Ascending aorta (tissue), 2 donors: Measurements from ENCODE around the gene PPP1R37. TPM values are rescaled to one million over a fixed set of nuclear protein-coding genes. Genes with fewer than 3 reads are reported as not detected.

Experiments used
- DNase-seq, 2 donors: peaks; one replicate each; pipeline ENCODE4 v3.0.0-alpha.2; 2019; ENCODE audit warnings: low spot score in 2 of 2
- H3K27ac ChIP-seq, 2 donors: fragments of 200-600 bp; sonication (generic); one replicate each; pipeline ENCODE4 v1.5.1; 2016 to 2017; ENCODE audit warnings: mild to moderate bottlenecking in 1 of 2
- H3K27me3 ChIP-seq: fragments of 200-600 bp; sonication (generic); one replicate; pipeline ENCODE4 v1.5.1; 2017
- H3K36me3 ChIP-seq, 2 donors: fragments of 200-600 bp; sonication (generic); one replicate each; pipeline ENCODE4 v1.5.1; 2016
- H3K4me1 ChIP-seq, 2 donors: fragments of 200-600 bp; sonication (generic); one replicate each; pipeline ENCODE4 v1.5.1; 2016 to 2017; ENCODE audit warnings: mild to moderate bottlenecking in 1 of 2
- H3K4me3 ChIP-seq, 2 donors: fragments of 200-600 bp; sonication (generic); one replicate each; pipeline ENCODE4 v1.5.1; 2016 to 2017; ENCODE audit warnings: mild to moderate bottlenecking in 1 of 2
- H3K9me3 ChIP-seq, 2 donors: fragments of 200-600 bp; sonication (generic); one replicate each; pipeline ENCODE4 v1.5.1; 2016
- intact Hi-C: fragments of 100-400 bp; cut with DNase I; formaldehyde crosslinking; loops from one replicate; pipeline ENCODE4 v1.15.1; 2023
- total RNA-seq: library from RNA; depleted of rRNA; stranded (reverse); fragments of >200 nt; gene quantifications from one replicate; pipeline ENCODE4 v1.1.0, GENCODE V29; 2016
- TF ChIP-seq, protein P1 (sequence below), 3 experiments: fragments of 200-600 bp in 2 of 3; fragments of 450-650 bp in 1 of 3; sonication (generic) in 2 of 3; IDR thresholded peaks; one replicate each; pipeline ENCODE4 v1.5.1; 2016 to 2019; ENCODE audit warnings: antibody characterized with exemption in 3 of 3, mild to moderate bottlenecking in 1 of 3, moderate library complexity in 1 of 3

Gene PPP1R37
- total RNA-seq, 1 donor from 2014 or later, result 17.6 TPM

- no peak overlapping the region for H3K27ac ChIP-seq
- TF ChIP-seq, protein P1, sequence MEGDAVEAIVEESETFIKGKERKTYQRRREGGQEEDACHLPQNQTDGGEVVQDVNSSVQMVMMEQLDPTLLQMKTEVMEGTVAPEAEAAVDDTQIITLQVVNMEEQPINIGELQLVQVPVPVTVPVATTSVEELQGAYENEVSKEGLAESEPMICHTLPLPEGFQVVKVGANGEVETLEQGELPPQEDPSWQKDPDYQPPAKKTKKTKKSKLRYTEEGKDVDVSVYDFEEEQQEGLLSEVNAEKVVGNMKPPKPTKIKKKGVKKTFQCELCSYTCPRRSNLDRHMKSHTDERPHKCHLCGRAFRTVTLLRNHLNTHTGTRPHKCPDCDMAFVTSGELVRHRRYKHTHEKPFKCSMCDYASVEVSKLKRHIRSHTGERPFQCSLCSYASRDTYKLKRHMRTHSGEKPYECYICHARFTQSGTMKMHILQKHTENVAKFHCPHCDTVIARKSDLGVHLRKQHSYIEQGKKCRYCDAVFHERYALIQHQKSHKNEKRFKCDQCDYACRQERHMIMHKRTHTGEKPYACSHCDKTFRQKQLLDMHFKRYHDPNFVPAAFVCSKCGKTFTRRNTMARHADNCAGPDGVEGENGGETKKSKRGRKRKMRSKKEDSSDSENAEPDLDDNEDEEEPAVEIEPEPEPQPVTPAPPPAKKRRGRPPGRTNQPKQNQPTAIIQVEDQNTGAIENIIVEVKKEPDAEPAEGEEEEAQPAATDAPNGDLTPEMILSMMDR (IDR thresholded peaks at IDR 0.05), result no peak
- H3K36me3 ChIP-seq, result no peaks in the 10 kb centered on the region
- H3K27me3 ChIP-seq, result no peaks in the 10 kb centered on the region
- no peaks in the 10 kb centered on the region for H3K9me3 ChIP-seq
- intact Hi-C loops, result no loop called here
- no peak for DNase-seq
- H3K4me1 ChIP-seq, result peaks cover 0 to 3% of the 10 kb centered on the region in 2 donors
- H3K4me3 ChIP-seq, result no peak overlapping the region
Observed at GRCh38 chr19:45172173-45172572, 79.2 kb downstream of the PPP1R37 start.

DNA sequence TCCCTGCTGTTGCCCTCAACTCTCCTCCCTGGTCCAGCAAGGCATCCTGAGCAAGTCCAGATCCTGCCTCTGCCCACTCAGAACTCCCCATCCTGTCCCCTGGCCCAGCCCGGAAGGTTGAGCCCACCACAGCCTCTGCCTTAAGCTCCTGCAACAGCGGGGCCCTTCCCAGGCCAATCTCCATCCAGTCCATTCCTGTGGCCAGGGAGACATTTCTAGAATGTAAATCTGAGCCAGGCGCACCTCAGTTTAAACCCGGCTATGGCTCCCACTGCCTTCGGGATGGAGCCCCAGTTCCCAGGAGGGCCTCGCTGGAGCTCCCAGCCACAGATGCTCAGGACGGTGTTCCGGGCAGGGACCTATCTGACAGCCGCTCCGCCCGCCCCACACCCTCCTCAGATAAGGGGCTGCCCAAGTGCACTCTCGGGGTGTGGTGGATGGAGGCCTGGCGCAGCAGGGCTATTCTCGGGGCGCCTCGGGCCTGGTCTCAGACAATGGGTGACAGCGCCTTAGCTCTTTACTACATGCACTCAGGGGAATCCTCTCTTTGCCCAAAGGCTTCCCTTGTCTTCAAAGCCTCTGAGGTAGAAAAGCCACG is 79.7 kb downstream of the PPP1R37 start:
- TF ChIP-seq, protein P1 (IDR thresholded peaks at IDR 0.05), result no peak
- Histone ChIP-seq H3K4me3 (no peak overlapping the region), H3K27me3 (no peaks in the 10 kb centered on the region), H3K27ac (no peak overlapping the region), H3K9me3 (no peaks in the 10 kb centered on the region), H3K4me1 (peaks cover 0 to 7% of the 10 kb centered on the region in 2 donors), H3K36me3 (no peaks in the 10 kb centered on the region)
- intact Hi-C loops, result no loop called here
- DNase-seq, result no peak

- Histone ChIP-seq H3K9me3 (no peaks in the 10 kb centered on the region), H3K36me3 (no peaks in the 10 kb centered on the region), H3K4me1 (peaks cover 0 to 7% of the 10 kb centered on the region in 2 donors), H3K4me3 (no peak overlapping the region), H3K27me3 (no peaks in the 10 kb centered on the region), H3K27ac (no peak overlapping the region)
- intact Hi-C loops, result no loop called here
- TF ChIP-seq, protein P1 (IDR thresholded peaks at IDR 0.05), result no peak
- no peak for DNase-seq
Observed at GRCh38 chr19:45173816-45174215, 80.8 kb downstream of the PPP1R37 start.

- Histone ChIP-seq H3K9me3 (no peaks in the 10 kb centered on the region), H3K27ac (no peak overlapping the region), H3K4me3 (no peak overlapping the region), H3K4me1 (peaks cover under 1 to 19% of the 10 kb centered on the region in 2 donors), H3K36me3 (peaks cover 0 to 2% of the 10 kb centered on the region in 2 donors), H3K27me3 (no peaks in the 10 kb centered on the region)
- no peak for DNase-seq
- TF ChIP-seq, protein P1 (IDR thresholded peaks at IDR 0.05), result no peak
- intact Hi-C loops, result loop anchor here (5.0 kb wide), 2 partner anchors 218 to 328 kb away; partner anchors contain the start of genes CLPTM1 and NECTIN2
Observed at GRCh38 chr19:45175515-45176345, 82.8 kb downstream of the PPP1R37 start.

GRCh38 chr19:45177817-45178261 is 84.9 kb downstream of the PPP1R37 start, which contains the start of gene TRAPPC6A:
Gene TRAPPC6A, minus strand, starts transcription at chr19:45178237. Its CDS starts 19 bp downstream, at chr19:45178218.
- Histone ChIP-seq H3K4me1 (peaks cover 3 to 24% of the 10 kb centered on the region in 2 donors), H3K4me3 (peak within 1 kb of the TSS; percentile 84 to 91), H3K36me3 (peaks cover 3 to 16% of the 10 kb centered on the region in 2 donors), H3K9me3 (no peaks in the 10 kb centered on the region), H3K27ac (peak within 1 kb of the TSS; percentile 96 to 99), H3K27me3 (no peaks in the 10 kb centered on the region)
- DNase-seq, result no peak
- TF ChIP-seq, protein P1 (IDR thresholded peaks at IDR 0.05), result no peak
- intact Hi-C loops, result loop anchor here (1.0 to 5.0 kb wide), 7 partner anchors 73 to 331 kb away; partner anchors contain the start of genes CLPTM1, ERCC2, MARK4 and NECTIN2
